DMS114 treated with DMSO at 0.1 percent for 48 hours (cell line): ENCODE measurements around the gene ASXL3.

Source experiments
- DNase-seq: peaks from one replicate; lab custom pipeline; 2025; ENCODE audit not compliant: unreplicated experiment; lab: John Stamatoyannopoulos, UW

Gene ASXL3

GRCh38 chr18:33712719-33713118, 134.7 kb downstream of the ASXL3 start:
- no peak for DNase-seq

DNA sequence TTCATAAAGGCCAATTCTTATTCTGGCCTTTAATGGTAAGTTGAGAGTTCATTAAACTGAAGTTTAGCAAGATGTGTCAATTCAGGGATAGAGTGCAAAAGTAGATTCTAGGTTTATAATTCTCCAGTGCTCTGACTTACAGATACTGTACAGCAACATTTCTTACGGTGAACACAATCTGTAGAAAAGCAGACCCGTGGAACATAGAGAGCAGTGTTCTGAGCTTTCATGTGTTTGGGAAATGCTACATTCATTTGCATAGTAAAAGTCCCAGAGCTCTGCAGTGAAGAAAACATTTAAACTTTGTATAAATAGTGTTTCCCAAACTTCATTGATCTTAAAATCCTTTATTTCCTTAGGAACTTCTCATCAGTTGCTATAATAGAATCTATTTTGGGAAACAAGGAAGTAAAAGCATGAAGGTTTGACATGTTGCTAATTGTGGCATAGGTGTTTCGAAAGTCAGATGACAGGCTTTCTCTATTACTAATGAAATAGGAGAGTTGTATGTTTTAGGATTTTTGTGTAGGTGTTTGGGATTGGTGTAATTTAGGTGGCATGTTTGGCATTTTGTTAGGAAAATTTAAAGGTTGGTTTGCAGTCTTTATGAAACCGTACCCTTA, 138.2 kb downstream of the ASXL3 start:
- DNase-seq = no peak

DNA sequence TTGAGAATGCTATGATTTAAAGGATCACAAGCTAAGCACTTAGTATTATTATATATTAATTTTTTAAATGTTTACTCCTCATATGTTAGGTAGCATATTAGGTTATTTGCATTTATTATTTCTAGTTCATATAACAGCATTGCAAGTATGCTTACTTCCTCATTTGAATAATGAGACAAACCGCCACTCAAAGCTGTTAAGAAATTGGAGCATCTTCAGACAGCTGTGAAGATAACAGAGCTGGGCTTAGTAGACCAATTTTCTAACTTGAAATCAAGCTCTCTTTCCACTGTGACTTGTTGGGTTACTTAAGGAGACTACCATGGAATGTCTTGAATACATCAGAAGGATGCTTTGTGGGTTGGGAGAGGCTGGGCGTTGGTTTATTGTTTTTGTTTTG, 139.3 kb downstream of the ASXL3 start:
- DNase-seq = no peak

DNA sequence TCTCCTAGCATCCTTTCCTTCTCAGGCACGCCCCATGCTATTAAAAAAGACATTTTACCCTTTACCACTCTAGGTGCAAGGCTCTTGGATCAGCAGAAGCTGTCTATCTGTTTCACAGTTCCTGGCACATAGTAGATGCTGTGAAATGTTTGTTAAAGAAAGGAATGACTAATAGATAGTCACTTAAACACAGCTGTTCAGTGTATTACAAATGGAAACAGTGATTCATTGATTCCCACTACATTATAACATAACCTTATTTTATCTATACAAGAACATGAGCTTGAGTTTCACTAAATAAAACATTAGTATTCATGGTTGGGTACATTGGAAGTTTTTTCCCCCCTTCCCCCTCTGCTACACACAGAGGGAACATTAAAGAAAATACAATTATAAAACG, 142.1 kb downstream of the ASXL3 start:
- no peak for DNase-seq

DNA sequence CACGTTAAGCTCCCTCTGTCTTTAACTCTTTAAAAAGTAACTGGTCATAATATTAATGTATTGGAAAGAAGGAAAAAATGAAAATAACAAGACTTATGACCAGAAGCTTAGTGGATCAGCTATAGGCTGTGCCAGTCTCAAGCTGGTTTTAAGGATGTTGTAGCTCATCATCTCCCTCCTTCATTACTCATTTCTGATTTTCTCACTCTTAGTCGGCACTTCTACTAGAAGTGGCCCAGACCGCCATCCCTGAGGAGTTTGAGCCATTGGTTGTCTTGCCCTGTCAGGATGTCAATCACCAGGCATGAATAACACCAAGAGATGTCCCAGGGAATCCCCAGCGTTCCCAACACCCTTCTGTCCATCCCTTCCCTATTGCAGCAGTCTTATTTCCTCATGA, 151.5 kb downstream of the ASXL3 start:
- DNase-seq = no peak

DNA sequence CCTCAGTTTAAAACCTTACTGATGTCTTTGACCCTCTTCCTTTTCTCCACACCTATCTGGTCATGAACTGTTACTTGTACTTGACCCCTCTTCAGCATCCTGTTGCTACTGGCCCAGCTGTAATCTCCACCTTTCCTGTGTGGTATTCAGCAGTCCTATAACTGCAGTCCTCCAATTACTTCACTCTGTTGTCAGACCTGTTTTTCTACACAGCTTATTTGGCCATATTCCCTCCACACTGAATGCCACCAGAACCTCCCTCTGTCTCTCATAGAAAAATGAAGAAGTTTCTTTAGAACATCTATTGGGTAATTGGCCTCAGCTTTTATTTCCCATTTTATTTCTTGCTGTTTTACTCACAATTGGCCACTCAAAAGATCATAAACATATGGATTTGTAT, 155.4 kb downstream of the ASXL3 start:
- no peak for DNase-seq

GRCh38 chr18:33735428-33735827, 157.4 kb downstream of the ASXL3 start:
- no peak for DNase-seq

DNA sequence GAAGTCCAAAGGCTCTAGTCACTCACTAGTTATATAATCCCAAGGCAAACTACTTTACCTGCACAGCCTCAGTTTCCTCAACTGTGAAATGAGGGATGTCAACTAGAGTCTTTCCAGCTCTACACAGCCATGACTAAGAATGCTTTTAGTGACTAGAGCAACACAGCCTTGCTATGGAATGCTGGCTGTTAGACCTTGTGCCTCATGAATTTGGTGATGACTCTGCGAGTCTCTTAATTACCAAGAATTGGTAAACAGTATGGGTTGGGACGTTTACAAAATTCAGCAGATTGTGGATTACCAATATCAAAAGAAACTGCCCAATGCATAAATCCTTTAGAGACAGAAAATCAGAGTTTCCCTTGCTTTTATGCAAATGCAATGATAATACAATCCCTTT, 163.7 kb downstream of the ASXL3 start:
- DNase-seq = no peak

DNA sequence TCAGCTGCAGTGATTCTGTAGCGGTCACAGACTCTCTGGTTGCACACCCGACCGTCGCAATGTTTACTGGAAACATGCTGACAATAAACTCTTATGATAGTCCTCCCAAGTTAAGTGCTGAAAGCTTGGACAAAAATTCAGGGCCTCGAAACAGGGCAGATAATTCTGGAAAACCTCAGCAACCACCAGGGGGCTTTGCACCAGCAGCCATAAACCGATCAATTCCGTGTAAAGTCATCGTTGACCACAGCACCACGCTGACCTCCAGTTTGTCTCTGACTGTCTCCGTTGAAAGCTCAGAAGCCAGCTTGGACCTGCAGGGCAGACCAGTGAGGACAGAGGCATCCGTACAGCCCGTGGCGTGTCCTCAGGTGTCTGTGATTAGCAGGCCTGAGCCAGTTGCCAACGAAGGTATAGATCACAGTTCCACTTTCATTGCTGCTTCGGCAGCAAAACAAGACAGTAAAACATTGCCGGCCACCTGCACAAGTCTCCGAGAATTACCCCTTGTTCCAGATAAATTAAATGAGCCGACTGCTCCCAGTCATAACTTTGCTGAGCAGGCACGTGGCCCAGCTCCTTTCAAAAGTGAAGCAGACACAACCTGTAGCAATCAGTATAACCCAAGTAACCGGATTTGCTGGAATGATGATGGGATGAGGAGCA, 166.1 kb downstream of the ASXL3 start:
- no peak for DNase-seq

GRCh38 chr18:33745151-33745795, 167.3 kb downstream of the ASXL3 start:
- no peak for DNase-seq

DNA sequence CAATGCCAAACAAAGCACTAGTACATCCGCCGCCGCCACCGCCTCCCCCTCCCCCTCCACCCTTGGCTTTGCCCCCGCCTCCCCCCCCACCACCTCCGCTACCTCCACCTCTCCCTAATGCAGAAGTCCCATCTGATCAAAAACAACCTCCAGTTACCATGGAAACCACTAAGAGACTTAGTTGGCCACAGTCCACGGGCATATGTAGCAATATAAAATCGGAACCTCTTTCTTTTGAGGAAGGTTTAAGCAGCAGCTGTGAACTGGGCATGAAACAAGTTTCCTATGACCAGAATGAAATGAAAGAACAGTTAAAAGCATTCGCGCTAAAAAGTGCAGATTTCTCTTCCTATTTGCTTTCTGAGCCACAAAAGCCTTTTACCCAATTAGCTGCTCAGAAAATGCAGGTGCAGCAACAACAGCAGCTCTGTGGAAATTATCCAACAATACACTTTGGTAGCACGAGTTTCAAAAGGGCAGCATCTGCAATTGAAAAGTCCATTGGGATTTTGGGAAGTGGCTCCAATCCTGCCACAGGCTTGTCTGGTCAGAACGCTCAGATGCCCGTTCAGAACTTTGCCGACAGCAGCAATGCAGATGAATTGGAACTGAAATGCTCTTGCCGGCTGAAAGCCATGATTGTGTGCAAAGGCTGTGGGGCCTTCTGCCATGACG, 168.0 kb downstream of the ASXL3 start:
- no peak for DNase-seq

DNA sequence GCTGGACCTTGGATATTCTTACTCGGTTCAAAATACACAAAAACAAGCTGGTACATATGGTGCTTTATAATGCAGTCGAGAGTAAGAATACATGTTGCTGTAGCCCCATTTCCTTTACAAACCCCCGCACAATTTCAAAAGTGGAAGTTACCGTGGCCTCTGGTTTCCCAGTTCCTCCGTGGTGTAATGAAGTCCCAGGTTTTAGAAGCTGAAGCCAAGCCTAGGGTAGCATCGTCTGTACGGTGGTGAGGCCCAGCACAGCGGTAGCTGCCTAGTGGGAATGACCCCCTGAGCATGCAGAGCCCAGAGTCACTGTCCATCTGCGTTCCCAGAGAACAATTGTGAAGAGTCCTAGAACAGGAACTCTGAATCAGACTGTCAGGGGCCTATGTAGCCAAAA, 171.8 kb downstream of the ASXL3 start:
- DNase-seq = no peak

DNA sequence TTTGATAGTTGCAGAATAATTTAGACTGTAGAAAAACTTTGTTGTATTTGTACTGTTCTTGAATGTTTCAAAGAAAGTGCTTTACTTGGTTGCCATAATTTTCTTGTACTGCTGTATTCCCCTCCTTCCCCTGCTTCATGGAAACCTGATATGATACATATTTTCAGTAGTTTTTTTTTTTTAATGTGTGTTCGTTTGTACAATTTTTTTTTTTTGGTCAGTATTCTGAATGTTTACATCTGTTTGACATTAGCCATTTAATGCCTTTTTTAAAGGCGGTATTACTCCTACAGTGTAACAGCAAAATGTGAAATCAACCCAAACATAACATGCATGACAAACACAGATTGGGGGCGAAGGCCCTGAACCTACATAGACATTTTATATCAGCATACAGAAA, 172.3 kb downstream of the ASXL3 start:
- no peak for DNase-seq

- peak; percentile 1 for DNase-seq
Measured at GRCh38 chr18:33751613-33752221, 173.7 kb downstream of the ASXL3 start.

GRCh38 chr18:33755391-33755790, 177.4 kb downstream of the ASXL3 start:
- DNase-seq = no peak

- DNase-seq = no peak
Measured at GRCh38 chr18:33755931-33756560, 178.0 kb downstream of the ASXL3 start.

- DNase-seq = no peak
Measured at GRCh38 chr18:33757037-33757436, 179.0 kb downstream of the ASXL3 start.

- peak; percentile 21 for DNase-seq
Measured at GRCh38 chr18:33761363-33761762, 183.3 kb downstream of the ASXL3 start.

GRCh38 chr18:33781429-33781828, 203.4 kb downstream of the ASXL3 start:
- DNase-seq = no peak
